ENCODE results near the gene ZNF442. TPM values are rescaled to one million over a fixed set of nuclear protein-coding genes. Genes with fewer than 3 reads are reported as not detected.
"Not testable (repeated sequence)": the region's sequence is repeated elsewhere in the genome, so short reads cannot be mapped to it uniquely, and the experiment has no call there.

Gene ZNF442
- total and polyA plus RNA-seq, 4 experiments from 2014 or later, result 0.75 to 3.8 (median 1.9) TPM

GRCh38 chr19:12325690-12326089, 39.8 kb downstream of the ZNF442 start:
- Mint-ChIP-seq H3K9me3 (peaks cover 0 to 14% (median 7%) of the 10 kb centered on the region in 8 donors), H3K4me1 (peaks cover 14 to 26% (median 20%) of the 10 kb centered on the region in 4 donors), H3K36me3 (peaks cover 31 to 43% of the 10 kb centered on the region in 2 donors), H3K4me3 (no peak overlapping the region), H3K27ac (no peak overlapping the region), H3K27me3 (no peaks in the 10 kb centered on the region)
- H3K9me3 ChIP-seq (ENCODE audit: control insufficient read depth in 1 of 2, low read length in 2 of 2), result no peaks in the 10 kb centered on the region
- no peaks in the 10 kb centered on the region for H3K27me3 ChIP-seq (ENCODE audit: insufficient read depth, low read length)
- ChIA-PET POLR2A (ENCODE audit: partially characterized antibody) (no interaction called here), CTCF (ENCODE audit: partially characterized antibody) (no interaction called here)
- no peak overlapping the region for H3K27ac ChIP-seq (ENCODE audit: low read depth, low read length)
- H3K36me3 ChIP-seq (ENCODE audit: insufficient read depth, low read length), result peaks cover 10% of the 10 kb centered on the region
- intact Hi-C loops (cut with micrococcal nuclease), result no loop called here
- no peak overlapping the region for H3K4me3 ChIP-seq (ENCODE audit: low read length in 2 of 2)
- DNase-seq, result no peak
- H3K4me1 ChIP-seq (ENCODE audit: insufficient read depth, low read length), result peaks cover 2% of the 10 kb centered on the region

GRCh38 chr19:12318782-12319413, 46.6 kb downstream of the ZNF442 start:
- Histone ChIP-seq H3K36me3 (ENCODE audit: insufficient read depth, low read length) (peaks cover 25% of the 10 kb centered on the region), H3K4me3 (ENCODE audit: low read length in 2 of 2) (no peak overlapping the region), H3K9me3 (ENCODE audit: control insufficient read depth in 1 of 2, low read length in 2 of 2) (peaks cover 5 to 10% of the 10 kb centered on the region in 2 donors), H3K27me3 (ENCODE audit: insufficient read depth, low read length) (no peaks in the 10 kb centered on the region), H3K4me1 (ENCODE audit: insufficient read depth, low read length) (no peaks in the 10 kb centered on the region), H3K27ac (ENCODE audit: low read depth, low read length) (no peak overlapping the region)
- Mint-ChIP-seq H3K27ac (no peak overlapping the region), H3K36me3 (peaks cover 51 to 63% of the 10 kb centered on the region in 2 donors), H3K27me3 (no peaks in the 10 kb centered on the region), H3K4me3 (no peak overlapping the region), H3K4me1 (peaks cover 0 to 6% (median 4%) of the 10 kb centered on the region in 4 donors), H3K9me3 (peaks cover 0 to 54% (median 34%) of the 10 kb centered on the region in 8 donors)
- POLR2A ChIA-PET (ENCODE audit: partially characterized antibody), result no interaction called here
- no peak for DNase-seq
- CTCF ChIA-PET (ENCODE audit: partially characterized antibody), result no interaction called here
- intact Hi-C loops (cut with micrococcal nuclease), result no loop called here

- no peaks in the 10 kb centered on the region for H3K27me3 Mint-ChIP-seq
- no peak overlapping the region for H3K27ac Mint-ChIP-seq
- H3K9me3 ChIP-seq (ENCODE audit: control insufficient read depth in 1 of 2, low read length in 2 of 2), result peaks cover 5 to 10% of the 10 kb centered on the region in 2 donors
- peak overlapping the region in 3 of 8 donors; percentile 8 to 22 (median 21) for H3K4me3 Mint-ChIP-seq
- no peaks in the 10 kb centered on the region for H3K27me3 ChIP-seq (ENCODE audit: insufficient read depth, low read length)
- H3K36me3 Mint-ChIP-seq, result peaks cover 41 to 42% of the 10 kb centered on the region in 2 donors
- peaks cover 0 to 38% (median 26%) of the 10 kb centered on the region in 8 donors for H3K9me3 Mint-ChIP-seq
- H3K4me1 Mint-ChIP-seq, result peaks cover 0 to 6% (median 4%) of the 10 kb centered on the region in 4 donors
- POLR2A ChIA-PET (ENCODE audit: partially characterized antibody), result interaction anchor here (0.7 kb wide), 2 partner anchors 17 to 25 kb away, joined by 3 read pairs; no protein-coding TSS in a partner anchor
- no peak for DNase-seq
- H3K4me3 ChIP-seq (ENCODE audit: low read length in 2 of 2), result no peak overlapping the region
- H3K4me1 ChIP-seq (ENCODE audit: insufficient read depth, low read length), result no peaks in the 10 kb centered on the region
- intact Hi-C loops (cut with micrococcal nuclease), result no loop called here
- H3K27ac ChIP-seq (ENCODE audit: low read depth, low read length), result no peak overlapping the region
- CTCF ChIA-PET (ENCODE audit: partially characterized antibody), result no interaction called here
- H3K36me3 ChIP-seq (ENCODE audit: insufficient read depth, low read length), result peaks cover 13% of the 10 kb centered on the region
These were observed 50.9 kb downstream of the ZNF442 start for GRCh38 chr19:12314553-12314952.

GRCh38 chr19:12308891-12309290, 56.6 kb downstream of the ZNF442 start:
- POLR2A ChIA-PET (ENCODE audit: partially characterized antibody), result interaction anchor here (0.6 kb wide), 1 partner anchor 238 kb away, joined by 3 read pairs; no protein-coding TSS in a partner anchor
- H3K27me3 Mint-ChIP-seq; H3K27ac ChIP-seq (ENCODE audit: low read depth, low read length): not testable (repeated sequence)

More at GRCh38 chr19:12308891-12309290, 56.6 kb downstream of the ZNF442 start:
- H3K27ac Mint-ChIP-seq; H3K36me3 Mint-ChIP-seq; H3K4me3 ChIP-seq (ENCODE audit: low read length in 2 of 2); CTCF ChIA-PET (ENCODE audit: partially characterized antibody); H3K27me3 ChIP-seq (ENCODE audit: insufficient read depth, low read length); H3K9me3 Mint-ChIP-seq; H3K9me3 ChIP-seq (ENCODE audit: control insufficient read depth in 1 of 2, low read length in 2 of 2); DNase-seq; H3K4me1 ChIP-seq (ENCODE audit: insufficient read depth, low read length); H3K36me3 ChIP-seq (ENCODE audit: insufficient read depth, low read length); H3K4me1 Mint-ChIP-seq; H3K4me3 Mint-ChIP-seq; intact Hi-C loops (cut with micrococcal nuclease): not testable (repeated sequence)

Other genes starting within 250 kb of the ZNF442 start
- gene ZNF20, start 225.3 kb downstream of the ZNF442 start, total RNA-seq, result 1 to 10 TPM; 4.0 to 7.4 TPM
- 1 to 10 TPM; 1.6 to 2.2 TPM for gene ZNF20, start 225.3 kb downstream of the ZNF442 start, polyA plus RNA-seq
- 1 to 10 TPM; 2.1 to 2.6 TPM for gene ZNF625, start 208.9 kb downstream of the ZNF442 start, total RNA-seq
- under 1 TPM in 1 of 2 donors, not detected in 1; 0.52 TPM for gene ZNF625, start 208.9 kb downstream of the ZNF442 start, polyA plus RNA-seq
- gene ZNF136, start 202.6 kb downstream of the ZNF442 start, total RNA-seq, result 10 to 100 TPM; 26.9 to 32.8 TPM
- gene ZNF136, start 202.6 kb downstream of the ZNF442 start, polyA plus RNA-seq, result 10 to 100 TPM; 17.0 to 18.5 TPM
- gene ZNF44, start 70.8 kb downstream of the ZNF442 start, total RNA-seq, result 10 to 100 TPM; 62.2 TPM
- gene ZNF44, start 70.8 kb downstream of the ZNF442 start, polyA plus RNA-seq, result 10 to 100 TPM; 27.9 to 43.9 TPM
- 10 to 100 TPM; 15.0 to 15.6 TPM for gene ZNF563, start 32.0 kb downstream of the ZNF442 start, total RNA-seq
- gene ZNF563, start 32.0 kb downstream of the ZNF442 start, polyA plus RNA-seq, result 1 to 10 TPM; 5.4 to 6.9 TPM
- gene ZNF799, start 35.6 kb upstream of the ZNF442 start, total RNA-seq, result 10 to 100 TPM; 10.1 to 10.3 TPM
- 1 to 10 TPM; 6.3 to 6.6 TPM for gene ZNF799, start 35.6 kb upstream of the ZNF442 start, polyA plus RNA-seq
- 10 to 100 TPM in 1 of 2 experiments, 1 to 10 TPM in 1; 9.9 to 10.3 TPM for gene ZNF443, start 75.3 kb upstream of the ZNF442 start, total RNA-seq
- gene ZNF443, start 75.3 kb upstream of the ZNF442 start, polyA plus RNA-seq, result 1 to 10 TPM; 1.9 to 4.2 TPM
- gene ZNF709, start 119.1 kb upstream of the ZNF442 start, total RNA-seq, result 1 to 10 TPM; 7.1 to 9.6 TPM
- 1 to 10 TPM; 1.1 to 2.3 TPM for gene ZNF709, start 119.1 kb upstream of the ZNF442 start, polyA plus RNA-seq
- gene ZNF564, start 185.8 kb upstream of the ZNF442 start, total RNA-seq, result 10 to 100 TPM; 29.2 to 30.6 TPM
- gene ZNF564, start 185.8 kb upstream of the ZNF442 start, polyA plus RNA-seq, result 10 to 100 TPM; 11.2 to 15.3 TPM
- 10 to 100 TPM; 10.6 to 11.8 TPM for gene ZNF490, start 245.1 kb upstream of the ZNF442 start, total RNA-seq
- 1 to 10 TPM; 2.2 to 4.3 TPM for gene ZNF490, start 245.1 kb upstream of the ZNF442 start, polyA plus RNA-seq
- 10 to 100 TPM; 46.0 to 46.3 TPM for gene ZNF791, start 245.2 kb upstream of the ZNF442 start, total RNA-seq
- gene ZNF791, start 245.2 kb upstream of the ZNF442 start, polyA plus RNA-seq, result 10 to 100 TPM; 11.5 to 17.2 TPM

All from CD4-positive, alpha-beta memory T cell (primary cell).